ENCODE results near the gene SPATS2L. TPM values are rescaled to one million over a fixed set of nuclear protein-coding genes. Genes with fewer than 3 reads are reported as not detected.

Gene SPATS2L
- total RNA-seq, 4 donors from 2014 or later, result 68.1 to 115 (median 94.9) TPM

DNA sequence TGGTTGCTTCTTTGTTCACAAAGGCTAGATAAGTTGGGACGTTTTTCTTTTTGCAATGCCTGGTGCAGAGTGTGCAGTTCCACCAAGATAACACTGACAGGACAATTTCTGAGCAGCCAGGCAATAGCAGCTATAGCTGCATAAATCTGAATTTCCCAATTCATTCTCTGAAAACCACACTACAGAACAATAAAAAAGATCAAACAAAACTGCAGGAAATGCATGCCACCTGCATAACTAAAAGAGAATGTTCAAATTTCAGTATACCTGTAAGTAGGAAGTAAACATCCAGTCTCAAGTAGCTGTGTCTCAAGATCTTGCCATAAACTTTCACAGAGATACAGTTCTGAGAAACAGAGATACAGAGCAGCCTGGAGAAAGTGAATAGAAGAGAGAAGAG lies 208.7 kb downstream of the SPATS2L start:
- TF ChIP-seq, protein P1, sequence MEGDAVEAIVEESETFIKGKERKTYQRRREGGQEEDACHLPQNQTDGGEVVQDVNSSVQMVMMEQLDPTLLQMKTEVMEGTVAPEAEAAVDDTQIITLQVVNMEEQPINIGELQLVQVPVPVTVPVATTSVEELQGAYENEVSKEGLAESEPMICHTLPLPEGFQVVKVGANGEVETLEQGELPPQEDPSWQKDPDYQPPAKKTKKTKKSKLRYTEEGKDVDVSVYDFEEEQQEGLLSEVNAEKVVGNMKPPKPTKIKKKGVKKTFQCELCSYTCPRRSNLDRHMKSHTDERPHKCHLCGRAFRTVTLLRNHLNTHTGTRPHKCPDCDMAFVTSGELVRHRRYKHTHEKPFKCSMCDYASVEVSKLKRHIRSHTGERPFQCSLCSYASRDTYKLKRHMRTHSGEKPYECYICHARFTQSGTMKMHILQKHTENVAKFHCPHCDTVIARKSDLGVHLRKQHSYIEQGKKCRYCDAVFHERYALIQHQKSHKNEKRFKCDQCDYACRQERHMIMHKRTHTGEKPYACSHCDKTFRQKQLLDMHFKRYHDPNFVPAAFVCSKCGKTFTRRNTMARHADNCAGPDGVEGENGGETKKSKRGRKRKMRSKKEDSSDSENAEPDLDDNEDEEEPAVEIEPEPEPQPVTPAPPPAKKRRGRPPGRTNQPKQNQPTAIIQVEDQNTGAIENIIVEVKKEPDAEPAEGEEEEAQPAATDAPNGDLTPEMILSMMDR (IDR thresholded peaks at IDR 0.05), result no peak
- ATAC-seq (ENCODE audit: low FRiP score) (no peak), DNase-seq (ENCODE audit: low spot score) (no peak)

- DNase-seq (ENCODE audit: low spot score), result no peak
- no peak for ATAC-seq (ENCODE audit: low FRiP score)
- TF ChIP-seq, protein P1 (IDR thresholded peaks at IDR 0.05), result no peak
Measured at GRCh38 chr2:200523158-200523557, 216.7 kb downstream of the SPATS2L start.

DNA sequence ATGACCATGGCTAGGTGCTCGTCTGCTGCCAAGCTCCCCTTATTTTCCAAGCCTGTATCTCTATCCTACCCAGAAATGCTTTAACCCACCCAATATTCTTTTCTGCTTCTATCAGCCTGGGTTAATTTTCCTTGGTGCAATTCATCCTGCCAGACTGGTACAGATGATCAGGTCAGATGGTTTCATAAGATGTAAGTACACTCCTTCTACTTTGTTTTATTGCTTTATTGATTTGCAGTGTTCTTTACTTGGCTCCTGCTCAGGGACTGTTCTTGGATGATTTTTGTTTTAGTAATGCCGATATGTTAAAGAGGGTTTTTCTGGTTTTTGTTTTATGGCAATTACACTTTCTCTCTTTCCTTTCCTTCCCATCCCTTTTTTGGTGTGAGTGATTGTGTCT lies 217.1 kb downstream of the SPATS2L start:
- ATAC-seq (ENCODE audit: low FRiP score), result no peak
- TF ChIP-seq, protein P1 (IDR thresholded peaks at IDR 0.05), result no peak

DNA sequence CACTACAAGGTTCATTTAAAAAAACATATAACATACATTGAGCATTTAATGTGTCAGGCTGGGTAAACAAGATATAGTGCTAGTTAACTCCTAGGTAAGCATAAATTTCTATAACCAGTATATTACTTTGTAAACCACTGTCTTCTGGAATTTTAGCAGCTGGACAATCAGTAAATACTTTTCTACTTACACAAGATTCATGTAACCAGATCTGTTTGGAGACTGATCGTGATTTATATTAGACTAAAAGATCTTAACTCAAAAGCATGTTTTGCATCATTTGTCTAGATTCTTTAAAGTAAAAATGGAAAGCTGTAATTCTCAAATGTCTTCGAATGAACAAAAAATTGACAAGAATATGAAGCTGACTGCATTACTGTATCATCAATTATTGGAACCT lies 218.6 kb downstream of the SPATS2L start:
- ATAC-seq (ENCODE audit: low FRiP score) (no peak), DNase-seq (ENCODE audit: low spot score) (no peak)
- TF ChIP-seq, protein P1 (IDR thresholded peaks at IDR 0.05), result no peak

More for the DNA sequence above, 217.1 kb downstream of the SPATS2L start:
- DNase-seq (ENCODE audit: low spot score), result no peak

DNA sequence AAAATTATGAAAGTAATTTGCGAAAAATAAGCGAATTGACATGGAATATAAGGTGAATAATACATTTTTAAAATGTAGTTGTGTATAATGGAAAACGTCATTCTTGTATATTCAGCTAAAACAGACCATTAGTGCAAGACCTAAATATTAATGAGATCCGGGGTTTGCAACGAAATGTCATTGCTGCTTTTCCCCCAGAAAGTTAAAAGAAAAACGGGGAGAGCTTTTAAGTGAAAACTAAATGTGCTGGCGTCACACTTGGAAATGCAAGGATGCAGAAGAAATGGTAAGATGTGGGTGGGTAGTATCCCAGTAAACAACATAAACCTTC lies 219.0 kb downstream of the SPATS2L start:
- ATAC-seq (ENCODE audit: low FRiP score) (no peak), DNase-seq (ENCODE audit: low spot score) (no peak)

DNA sequence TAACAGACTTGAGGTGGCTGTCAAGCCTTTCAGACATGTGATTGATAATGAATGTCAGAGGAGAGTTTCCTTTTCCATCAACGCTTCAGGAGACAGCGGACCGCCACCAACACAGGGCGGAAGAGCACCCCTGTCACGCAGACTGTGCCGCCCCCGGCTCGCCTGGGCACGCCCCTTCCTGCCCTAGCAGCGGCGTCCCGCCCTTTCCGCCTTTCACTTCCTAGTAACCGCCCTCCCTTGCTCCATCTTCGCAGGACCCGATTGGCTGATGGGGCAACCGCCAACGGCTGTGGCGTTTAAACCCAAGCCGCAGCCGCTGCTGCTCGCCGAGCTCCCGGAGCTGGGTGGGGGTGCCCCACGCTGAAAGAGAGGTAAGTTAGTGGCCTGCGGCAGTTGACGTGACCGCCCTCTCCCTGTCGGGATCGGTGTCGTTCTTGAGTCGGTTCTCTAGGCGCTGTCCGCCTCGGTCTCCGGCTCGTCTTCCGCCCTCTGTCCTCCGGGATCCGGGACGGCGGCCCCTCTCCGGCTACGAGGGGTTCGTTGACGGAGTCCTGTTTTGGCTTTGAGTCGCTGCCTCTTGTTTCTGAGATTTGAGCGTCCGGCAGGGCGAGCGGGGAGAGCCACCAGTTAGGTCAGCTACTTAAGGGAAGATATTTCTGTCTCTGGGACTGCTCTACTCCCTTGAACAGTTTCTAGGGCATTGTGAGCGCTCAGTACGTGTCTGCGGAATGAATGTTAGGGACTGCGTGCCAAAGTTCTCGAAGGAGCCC lies 219.6 kb downstream of the SPATS2L start, which contains the start of gene SGO2:
Gene SGO2 (plus strand): TSS at position 326 of the 770 bp plus-strand sequence. CDS start 6,769 bp downstream, outside the sequence.
- TF ChIP-seq, protein P1 (IDR thresholded peaks at IDR 0.05), result no peak
- ATAC-seq (ENCODE audit: low FRiP score), result peak; percentile 99
- DNase-seq (ENCODE audit: low spot score), result peak; percentile 81

More for the DNA sequence above, 219.0 kb downstream of the SPATS2L start:
- TF ChIP-seq, protein P1 (IDR thresholded peaks at IDR 0.05), result no peak

DNA sequence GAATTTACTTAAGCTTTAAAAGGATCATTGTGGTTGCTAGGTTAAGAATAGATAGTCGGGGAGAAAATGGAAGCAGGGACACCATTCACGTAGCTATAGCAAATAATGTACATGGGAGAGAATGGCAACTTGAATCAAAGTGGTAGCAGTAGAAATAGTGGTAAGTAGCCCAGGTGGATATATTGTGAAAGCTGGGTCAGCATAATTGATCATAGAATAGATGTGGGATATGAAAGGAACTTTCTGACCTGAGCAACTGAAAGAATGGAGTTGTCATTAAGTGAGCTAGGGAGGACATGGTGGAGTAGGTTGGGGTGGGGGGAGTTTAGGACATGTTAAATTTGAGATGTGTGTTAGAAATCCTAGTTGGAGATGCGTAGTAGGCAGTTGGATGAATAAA lies 221.7 kb downstream of the SPATS2L start:
- TF ChIP-seq, protein P1 (IDR thresholded peaks at IDR 0.05), result no peak
- no peak for DNase-seq (ENCODE audit: low spot score)
- ATAC-seq (ENCODE audit: low FRiP score), result no peak
